Forelimb muscle (tissue), 1 donor: Measurements from ENCODE around the gene RBM12. TPM values are rescaled to one million over a fixed set of nuclear protein-coding genes. Genes with fewer than 3 reads are reported as not detected.
A peak's percentile ranks its signal among the peaks of the same experiment; 100 is the strongest.
"Not testable (repeated sequence)": the region's sequence is repeated elsewhere in the genome, so short reads cannot be mapped to it uniquely, and the experiment has no call there.

ENCODE experiments used
- DNase-seq: peaks from one replicate; pipeline ENCODE4 v3.0.0-alpha.2; 2013; ENCODE audit warnings: low read depth
- polyA plus RNA-seq: library from polyadenylated mRNA; unstranded; fragments of 120-200 nt; gene quantifications from one replicate; pipeline ENCODE4 v1.2.1, GENCODE V29; 2013; ENCODE audit not compliant: insufficient read length

Gene RBM12
- polyA plus RNA-seq = 47.4 TPM

GRCh38 chr20:35664466-35665206 is at the start of gene RBM12, which contains the start of gene CPNE1:
RBM12 (minus strand) TSS chr20:35664900; CDS start chr20:35655322, 9,578 bp downstream.
CPNE1 (minus strand) TSS chr20:35664900; CDS start chr20:35632923, 31,977 bp downstream.
- peak; percentile 92 for DNase-seq

GRCh38 chr20:35714127-35714526 is 49.4 kb upstream of the RBM12 start:
- DNase-seq = no peak

GRCh38 chr20:35713120-35713519 is 48.4 kb upstream of the RBM12 start:
- not testable (repeated sequence) for DNase-seq

GRCh38 chr20:35711588-35712209 is 47.0 kb upstream of the RBM12 start:
- no peak for DNase-seq

GRCh38 chr20:35710884-35711587 is 46.3 kb upstream of the RBM12 start:
- no peak for DNase-seq

- no peak for DNase-seq
These were observed 45.3 kb upstream of the RBM12 start for GRCh38 chr20:35710039-35710438.

- no peak for DNase-seq
These were observed 44.6 kb upstream of the RBM12 start for GRCh38 chr20:35709259-35709658.

- DNase-seq = no peak
These were observed 43.8 kb upstream of the RBM12 start for GRCh38 chr20:35708502-35708901.

- DNase-seq = not testable (repeated sequence)
These were observed 42.2 kb upstream of the RBM12 start for GRCh38 chr20:35706591-35707529.

- not testable (repeated sequence) for DNase-seq
These were observed 41.2 kb upstream of the RBM12 start for GRCh38 chr20:35705894-35706293.

GRCh38 chr20:35704514-35705261 is 40.0 kb upstream of the RBM12 start:
- DNase-seq = no peak

- no peak for DNase-seq
These were observed 38.4 kb upstream of the RBM12 start for GRCh38 chr20:35702824-35703695.

- no peak for DNase-seq
These were observed 37.5 kb upstream of the RBM12 start for GRCh38 chr20:35702051-35702823.

GRCh38 chr20:35700625-35701148 is 36.0 kb upstream of the RBM12 start:
- DNase-seq = no peak

- DNase-seq = no peak
These were observed 35.4 kb upstream of the RBM12 start for GRCh38 chr20:35699957-35700624.

GRCh38 chr20:35699127-35699956 is 34.6 kb upstream of the RBM12 start, which contains the start of the genes NFS1 and ROMO1:
NFS1 (minus strand) TSS chr20:35699352; CDS start chr20:35699288, 64 bp downstream.
ROMO1 (plus strand) TSS chr20:35699405; CDS start chr20:35699633, 228 bp downstream.
- DNase-seq = peak; percentile 43
